ENCODE results near the gene BMPR1B. TPM values are rescaled to one million over a fixed set of nuclear protein-coding genes. Genes with fewer than 3 reads are reported as not detected.

Gene BMPR1B
- total and polyA plus RNA-seq, 4 donors: 11.8 to 30.1 (median 16.7) TPM

- Histone ChIP-seq H3K9me3 (ENCODE audit: control insufficient read depth, insufficient read depth, low read length) (no peaks in the 10 kb centered on the region), H3K27me3 (ENCODE audit: control insufficient read depth, insufficient read depth, low read length) (no peaks in the 10 kb centered on the region), H3K36me3 (ENCODE audit: control insufficient read depth, insufficient read depth, low read length) (no peaks in the 10 kb centered on the region), H3K4me3 (ENCODE audit: low read depth, low read length) (no peak overlapping the region), H3K27ac (ENCODE audit: low read depth, low read length) (no peak overlapping the region), H3K4me1 (ENCODE audit: control insufficient read depth, insufficient read depth, low read length) (no peaks in the 10 kb centered on the region)
- no peak for DNase-seq (ENCODE audit: low read depth in 4 of 6, low spot score in 6 of 6)
- no CpG with 5 or more reads among the region's 2 CpGs for WGBS (ENCODE audit: insufficient coverage)
Observed at GRCh38 chr4:95087657-95088455, 330.1 kb downstream of the BMPR1B start.

- Histone ChIP-seq H3K27ac (ENCODE audit: low read depth, low read length) (no peak overlapping the region), H3K27me3 (ENCODE audit: control insufficient read depth, insufficient read depth, low read length) (no peaks in the 10 kb centered on the region), H3K9me3 (ENCODE audit: control insufficient read depth, insufficient read depth, low read length) (no peaks in the 10 kb centered on the region), H3K4me3 (ENCODE audit: low read depth, low read length) (no peak overlapping the region), H3K4me1 (ENCODE audit: control insufficient read depth, insufficient read depth, low read length) (no peaks in the 10 kb centered on the region), H3K36me3 (ENCODE audit: control insufficient read depth, insufficient read depth, low read length) (no peaks in the 10 kb centered on the region)
- peak in 2 of 6 donors; percentile 24 to 25 for DNase-seq (ENCODE audit: low read depth in 4 of 6, low spot score in 6 of 6)
- 39% methylated on average over 2 of the region's 3 CpGs for WGBS (ENCODE audit: insufficient coverage)
Observed at GRCh38 chr4:95091272-95091671, 333.5 kb downstream of the BMPR1B start.

- Histone ChIP-seq H3K9me3 (ENCODE audit: control insufficient read depth, insufficient read depth, low read length) (no peaks in the 10 kb centered on the region), H3K4me3 (ENCODE audit: low read depth, low read length) (no peak overlapping the region), H3K4me1 (ENCODE audit: control insufficient read depth, insufficient read depth, low read length) (no peaks in the 10 kb centered on the region), H3K27ac (ENCODE audit: low read depth, low read length) (no peak overlapping the region), H3K36me3 (ENCODE audit: control insufficient read depth, insufficient read depth, low read length) (no peaks in the 10 kb centered on the region), H3K27me3 (ENCODE audit: control insufficient read depth, insufficient read depth, low read length) (no peaks in the 10 kb centered on the region)
- peak in 2 of 6 donors; percentile 58 to 82 for DNase-seq (ENCODE audit: low read depth in 4 of 6, low spot score in 6 of 6)
- WGBS (ENCODE audit: insufficient coverage): 29% methylated on average over 1 of the region's 3 CpGs
Observed at GRCh38 chr4:95092766-95093165, 335.0 kb downstream of the BMPR1B start.

GRCh38 chr4:95093460-95093859 is 335.7 kb downstream of the BMPR1B start:
- no CpG with 5 or more reads among the region's 2 CpGs for WGBS (ENCODE audit: insufficient coverage)
- Histone ChIP-seq H3K27me3 (ENCODE audit: control insufficient read depth, insufficient read depth, low read length) (no peaks in the 10 kb centered on the region), H3K36me3 (ENCODE audit: control insufficient read depth, insufficient read depth, low read length) (no peaks in the 10 kb centered on the region), H3K4me3 (ENCODE audit: low read depth, low read length) (no peak overlapping the region), H3K9me3 (ENCODE audit: control insufficient read depth, insufficient read depth, low read length) (no peaks in the 10 kb centered on the region), H3K4me1 (ENCODE audit: control insufficient read depth, insufficient read depth, low read length) (no peaks in the 10 kb centered on the region), H3K27ac (ENCODE audit: low read depth, low read length) (no peak overlapping the region)
- DNase-seq (ENCODE audit: low read depth in 4 of 6, low spot score in 6 of 6): no peak

- Histone ChIP-seq H3K36me3 (ENCODE audit: control insufficient read depth, insufficient read depth, low read length) (no peaks in the 10 kb centered on the region), H3K4me3 (ENCODE audit: low read depth, low read length) (no peak overlapping the region), H3K27me3 (ENCODE audit: control insufficient read depth, insufficient read depth, low read length) (no peaks in the 10 kb centered on the region), H3K9me3 (ENCODE audit: control insufficient read depth, insufficient read depth, low read length) (no peaks in the 10 kb centered on the region), H3K27ac (ENCODE audit: low read depth, low read length) (no peak overlapping the region), H3K4me1 (ENCODE audit: control insufficient read depth, insufficient read depth, low read length) (no peaks in the 10 kb centered on the region)
- no peak for DNase-seq (ENCODE audit: low read depth in 4 of 6, low spot score in 6 of 6)
- no CpG with 5 or more reads among the region's 8 CpGs for WGBS (ENCODE audit: insufficient coverage)
Observed at GRCh38 chr4:95093936-95094929, 336.5 kb downstream of the BMPR1B start.

- DNase-seq (ENCODE audit: low read depth in 4 of 6, low spot score in 6 of 6): peak in 2 of 6 donors; percentile 66 to 87
- Histone ChIP-seq H3K4me1 (ENCODE audit: control insufficient read depth, insufficient read depth, low read length) (no peaks in the 10 kb centered on the region), H3K9me3 (ENCODE audit: control insufficient read depth, insufficient read depth, low read length) (no peaks in the 10 kb centered on the region), H3K27me3 (ENCODE audit: control insufficient read depth, insufficient read depth, low read length) (no peaks in the 10 kb centered on the region), H3K4me3 (ENCODE audit: low read depth, low read length) (no peak overlapping the region), H3K27ac (ENCODE audit: low read depth, low read length) (no peak overlapping the region), H3K36me3 (ENCODE audit: control insufficient read depth, insufficient read depth, low read length) (no peaks in the 10 kb centered on the region)
- no CpG with 5 or more reads among the region's 1 CpG for WGBS (ENCODE audit: insufficient coverage)
Observed at GRCh38 chr4:95095348-95095974, 337.7 kb downstream of the BMPR1B start.

- Histone ChIP-seq H3K27ac (ENCODE audit: low read depth, low read length) (no peak overlapping the region), H3K9me3 (ENCODE audit: control insufficient read depth, insufficient read depth, low read length) (no peaks in the 10 kb centered on the region), H3K4me1 (ENCODE audit: control insufficient read depth, insufficient read depth, low read length) (no peaks in the 10 kb centered on the region), H3K36me3 (ENCODE audit: control insufficient read depth, insufficient read depth, low read length) (no peaks in the 10 kb centered on the region), H3K4me3 (ENCODE audit: low read depth, low read length) (no peak overlapping the region), H3K27me3 (ENCODE audit: control insufficient read depth, insufficient read depth, low read length) (no peaks in the 10 kb centered on the region)
- no CpG with 5 or more reads among the region's 3 CpGs for WGBS (ENCODE audit: insufficient coverage)
- DNase-seq (ENCODE audit: low read depth in 4 of 6, low spot score in 6 of 6): peak in 2 of 6 donors; percentile 44 to 76
Observed at GRCh38 chr4:95102162-95102790, 344.5 kb downstream of the BMPR1B start.

- no peaks in the 10 kb centered on the region for H3K27me3 ChIP-seq (ENCODE audit: control insufficient read depth, insufficient read depth, low read length)
- DNase-seq (ENCODE audit: low read depth in 4 of 6, low spot score in 6 of 6): no peak
- no peak overlapping the region for H3K27ac ChIP-seq (ENCODE audit: low read depth, low read length)
- WGBS (ENCODE audit: insufficient coverage): 58% methylated on average over 3 of the region's 4 CpGs
- no peak overlapping the region for H3K4me3 ChIP-seq (ENCODE audit: low read depth, low read length)
- no peaks in the 10 kb centered on the region for H3K4me1 ChIP-seq (ENCODE audit: control insufficient read depth, insufficient read depth, low read length)
- H3K9me3 ChIP-seq (ENCODE audit: control insufficient read depth, insufficient read depth, low read length): no peaks in the 10 kb centered on the region
- no peaks in the 10 kb centered on the region for H3K36me3 ChIP-seq (ENCODE audit: control insufficient read depth, insufficient read depth, low read length)
Observed at GRCh38 chr4:95105112-95105511, 347.4 kb downstream of the BMPR1B start.

GRCh38 chr4:95105983-95106382 is 348.2 kb downstream of the BMPR1B start:
- no peak for DNase-seq (ENCODE audit: low read depth in 4 of 6, low spot score in 6 of 6)
- Histone ChIP-seq H3K4me1 (ENCODE audit: control insufficient read depth, insufficient read depth, low read length) (no peaks in the 10 kb centered on the region), H3K27me3 (ENCODE audit: control insufficient read depth, insufficient read depth, low read length) (no peaks in the 10 kb centered on the region), H3K4me3 (ENCODE audit: low read depth, low read length) (no peak overlapping the region), H3K9me3 (ENCODE audit: control insufficient read depth, insufficient read depth, low read length) (no peaks in the 10 kb centered on the region), H3K36me3 (ENCODE audit: control insufficient read depth, insufficient read depth, low read length) (no peaks in the 10 kb centered on the region), H3K27ac (ENCODE audit: low read depth, low read length) (no peak overlapping the region)
- 93% methylated on average over 2 of the region's 2 CpGs for WGBS (ENCODE audit: insufficient coverage)
